Measurements from ENCODE around the gene MGRN1.
A peak's percentile ranks its signal among the peaks of the same experiment; 100 is the strongest.

Gene MGRN1

DNA sequence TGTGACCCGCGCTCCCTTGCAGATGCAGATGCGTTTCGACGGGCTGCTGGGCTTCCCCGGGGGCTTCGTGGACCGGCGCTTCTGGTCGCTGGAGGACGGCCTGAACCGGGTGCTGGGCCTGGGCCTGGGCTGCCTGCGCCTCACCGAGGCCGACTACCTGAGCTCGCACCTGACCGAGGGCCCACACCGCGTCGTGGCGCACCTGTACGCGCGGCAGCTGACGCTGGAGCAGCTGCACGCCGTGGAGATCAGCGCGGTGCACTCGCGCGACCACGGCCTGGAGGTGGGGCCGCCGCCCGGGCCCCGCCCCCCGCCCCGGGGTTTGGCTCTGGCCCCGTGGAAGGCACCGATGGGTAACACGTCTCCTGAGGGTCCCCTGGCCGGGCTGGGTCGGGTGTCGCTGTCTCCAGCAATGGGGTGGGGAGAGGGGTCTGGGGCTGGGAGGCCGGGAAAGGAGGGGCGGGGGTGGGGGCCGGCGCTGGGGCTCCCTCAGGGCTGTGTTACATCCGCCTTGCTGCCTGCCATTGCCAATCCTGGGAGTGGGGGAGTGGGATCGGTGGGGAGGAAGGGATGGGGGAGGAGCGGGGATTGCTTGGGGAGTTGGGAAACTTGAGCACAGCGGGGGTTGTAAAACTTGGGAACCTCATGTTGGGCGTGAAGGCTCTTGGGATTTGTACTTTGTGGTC, 69.5 kb downstream of the MGRN1 start:
- TF ChIP-seq, protein P1, sequence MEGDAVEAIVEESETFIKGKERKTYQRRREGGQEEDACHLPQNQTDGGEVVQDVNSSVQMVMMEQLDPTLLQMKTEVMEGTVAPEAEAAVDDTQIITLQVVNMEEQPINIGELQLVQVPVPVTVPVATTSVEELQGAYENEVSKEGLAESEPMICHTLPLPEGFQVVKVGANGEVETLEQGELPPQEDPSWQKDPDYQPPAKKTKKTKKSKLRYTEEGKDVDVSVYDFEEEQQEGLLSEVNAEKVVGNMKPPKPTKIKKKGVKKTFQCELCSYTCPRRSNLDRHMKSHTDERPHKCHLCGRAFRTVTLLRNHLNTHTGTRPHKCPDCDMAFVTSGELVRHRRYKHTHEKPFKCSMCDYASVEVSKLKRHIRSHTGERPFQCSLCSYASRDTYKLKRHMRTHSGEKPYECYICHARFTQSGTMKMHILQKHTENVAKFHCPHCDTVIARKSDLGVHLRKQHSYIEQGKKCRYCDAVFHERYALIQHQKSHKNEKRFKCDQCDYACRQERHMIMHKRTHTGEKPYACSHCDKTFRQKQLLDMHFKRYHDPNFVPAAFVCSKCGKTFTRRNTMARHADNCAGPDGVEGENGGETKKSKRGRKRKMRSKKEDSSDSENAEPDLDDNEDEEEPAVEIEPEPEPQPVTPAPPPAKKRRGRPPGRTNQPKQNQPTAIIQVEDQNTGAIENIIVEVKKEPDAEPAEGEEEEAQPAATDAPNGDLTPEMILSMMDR (IDR thresholded peaks at IDR 0.05; ENCODE audit: low read depth, low read length): no peak
- peak overlapping the region; percentile 80 for H3K4me3 ChIP-seq (ENCODE audit: low read depth, low read length)

DNA sequence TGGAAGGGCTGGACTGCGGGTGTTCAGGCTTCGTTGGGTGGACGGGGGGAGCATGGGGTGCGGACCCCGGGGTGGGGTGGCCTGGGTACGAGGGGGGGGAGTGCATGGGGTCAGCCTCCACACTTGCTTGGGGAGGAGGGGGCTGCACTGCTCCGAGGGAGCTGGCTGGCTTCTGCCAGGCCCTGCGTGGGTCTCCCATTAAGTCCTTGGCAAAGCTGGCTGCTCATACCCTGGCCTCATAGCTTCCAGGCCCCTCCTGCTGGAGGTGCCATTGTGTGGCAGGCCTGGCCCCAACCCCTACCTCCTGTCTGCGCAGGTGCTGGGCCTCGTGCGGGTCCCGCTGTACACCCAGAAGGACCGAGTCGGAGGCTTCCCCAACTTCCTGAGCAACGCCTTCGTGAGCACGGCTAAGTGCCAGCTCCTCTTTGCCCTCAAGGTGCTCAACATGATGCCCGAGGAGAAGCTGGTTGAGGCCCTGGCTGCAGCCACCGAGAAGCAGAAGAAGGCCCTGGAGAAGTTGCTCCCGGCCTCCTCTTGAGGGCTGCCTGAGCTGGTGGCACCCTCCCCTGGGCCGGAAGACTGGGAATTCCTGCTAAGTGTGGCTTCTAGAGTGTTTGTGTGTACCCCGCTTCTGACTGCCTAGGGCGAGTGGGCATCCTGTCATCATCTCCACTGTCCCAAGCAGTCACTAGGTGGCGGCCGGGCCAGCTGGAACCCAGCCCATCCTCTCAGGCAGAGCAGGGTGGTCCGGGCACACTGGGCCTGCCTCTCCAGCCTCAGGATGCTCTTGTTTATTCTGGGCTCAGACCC, 70.2 kb downstream of the MGRN1 start:
- TF ChIP-seq, protein P1 (IDR thresholded peaks at IDR 0.05; ENCODE audit: low read depth, low read length): no peak
- H3K4me3 ChIP-seq (ENCODE audit: low read depth, low read length): peak overlapping the region; percentile 80

DNA sequence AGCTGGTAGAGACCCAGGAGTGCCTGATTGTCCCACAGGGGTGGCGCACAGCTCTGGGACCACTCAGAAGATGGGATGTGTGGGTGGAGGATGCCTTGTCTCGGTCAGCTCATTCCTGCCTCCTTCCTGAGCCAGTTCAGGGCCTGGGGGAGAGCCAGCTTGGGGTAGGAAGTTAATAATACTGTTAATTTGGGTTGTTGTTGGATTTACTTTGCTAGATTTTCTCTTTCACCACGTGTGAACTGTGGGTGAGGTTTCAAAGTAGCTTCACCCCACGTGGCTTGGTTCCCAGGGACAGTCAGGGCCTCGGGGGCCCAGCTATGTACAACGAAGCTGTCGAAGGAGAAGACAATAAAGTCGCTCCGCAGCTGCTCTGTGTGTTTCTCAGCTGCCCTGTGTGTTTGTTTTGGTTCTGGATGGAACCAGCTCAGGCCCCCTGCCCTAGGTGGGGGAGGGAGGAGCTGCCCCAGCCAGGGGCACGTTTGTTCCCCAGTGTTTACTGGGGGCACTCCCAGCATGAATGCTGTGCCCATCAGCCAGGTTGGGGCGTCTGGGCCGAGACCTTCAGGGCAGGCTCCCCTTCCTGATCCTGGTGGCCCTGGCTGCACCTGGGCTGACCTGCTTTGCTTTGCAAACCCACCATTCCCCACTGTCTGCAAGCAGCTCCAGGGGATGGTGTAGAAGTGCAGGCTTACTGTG, 71.0 kb downstream of the MGRN1 start:
- TF ChIP-seq, protein P1 (IDR thresholded peaks at IDR 0.05; ENCODE audit: low read depth, low read length): no peak

DNA sequence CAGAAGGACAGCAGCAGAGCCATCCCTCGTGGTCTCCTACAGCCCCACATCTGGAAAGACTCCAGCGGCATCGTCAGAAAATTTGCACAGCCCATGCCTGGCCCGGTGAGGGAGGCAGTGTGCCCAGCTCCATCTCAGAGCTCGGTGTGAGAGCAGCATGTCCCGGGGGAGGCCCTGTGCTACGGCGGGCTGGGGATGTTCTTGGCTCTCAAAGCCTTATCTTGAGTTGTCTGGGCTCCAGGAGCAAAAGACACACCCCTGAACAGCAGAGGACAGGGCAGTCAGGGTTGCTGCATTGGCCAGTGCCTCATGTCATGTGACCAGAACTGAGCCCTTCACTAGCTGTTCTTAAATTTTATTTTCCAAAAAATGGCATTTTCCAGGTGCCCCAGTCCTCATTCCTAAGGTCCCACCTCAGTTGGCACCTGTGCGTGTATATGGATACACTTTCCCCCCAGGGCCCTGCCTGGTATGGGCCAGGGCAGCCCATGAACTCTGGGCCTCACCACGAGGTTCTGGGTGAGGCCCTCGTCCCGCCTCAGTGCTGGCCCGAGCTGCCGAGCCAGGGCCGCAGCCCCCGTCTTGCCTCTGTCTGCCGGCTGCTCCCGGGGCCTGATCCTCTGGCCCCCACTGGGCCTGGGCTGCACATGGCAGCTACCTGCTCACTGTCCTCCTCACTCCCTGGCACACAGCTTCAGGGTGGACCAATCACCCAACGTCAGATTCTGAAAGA, 71.7 kb downstream of the MGRN1 start:
- no peak overlapping the region for H3K4me3 ChIP-seq (ENCODE audit: low read depth, low read length)
- TF ChIP-seq, protein P1 (IDR thresholded peaks at IDR 0.05; ENCODE audit: low read depth, low read length): no peak

More for the DNA sequence above, 71.0 kb downstream of the MGRN1 start:
- H3K4me3 ChIP-seq (ENCODE audit: low read depth, low read length): no peak overlapping the region

DNA sequence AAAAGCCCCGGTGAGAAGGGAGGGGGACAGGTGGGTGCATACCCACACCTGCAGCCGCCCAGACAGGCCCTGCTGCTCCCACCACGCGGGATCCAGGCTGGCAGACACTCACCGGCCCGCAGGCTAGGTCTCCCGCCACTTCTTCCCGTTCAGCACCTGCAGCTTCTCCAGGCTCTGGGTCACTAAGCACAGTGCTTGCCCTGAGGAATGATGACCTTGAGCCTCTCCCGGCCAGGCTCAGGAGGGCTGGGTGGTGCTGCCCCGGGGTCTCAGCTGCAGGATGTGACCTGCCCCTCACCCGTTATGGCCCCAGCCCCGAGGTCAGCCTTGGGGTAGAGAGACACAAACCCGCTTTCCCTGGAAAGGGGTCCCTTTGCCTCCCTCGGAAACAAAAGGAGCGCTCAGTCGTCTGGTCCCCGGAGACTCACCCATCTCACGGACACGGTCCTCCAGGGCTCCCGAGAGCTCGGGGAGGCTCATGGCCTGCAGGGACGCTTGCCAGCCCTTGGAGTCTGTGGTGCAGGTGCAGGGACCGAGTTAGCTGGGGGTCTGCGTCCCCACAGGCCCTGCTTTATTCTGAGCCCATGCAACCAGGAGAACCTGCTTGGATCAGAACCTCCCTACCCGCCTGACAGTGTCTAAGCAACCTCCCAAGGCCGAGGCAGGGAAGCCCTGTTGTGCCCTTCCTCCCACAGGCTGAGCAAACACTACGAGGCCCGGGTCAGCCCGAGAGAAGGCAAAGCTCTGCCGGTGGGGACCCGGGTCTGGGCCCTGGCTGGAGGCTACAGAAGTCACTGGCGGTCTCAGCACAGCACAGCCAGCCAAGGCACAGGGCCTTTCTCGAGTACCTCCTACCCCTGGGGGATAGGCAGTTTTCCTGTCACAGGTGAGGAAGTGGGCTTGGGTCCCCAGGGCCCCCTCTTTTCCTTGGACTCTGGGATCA, 72.5 kb downstream of the MGRN1 start:
- TF ChIP-seq, protein P1 (IDR thresholded peaks at IDR 0.05; ENCODE audit: low read depth, low read length): no peak
- H3K4me3 ChIP-seq (ENCODE audit: low read depth, low read length): no peak overlapping the region

DNA sequence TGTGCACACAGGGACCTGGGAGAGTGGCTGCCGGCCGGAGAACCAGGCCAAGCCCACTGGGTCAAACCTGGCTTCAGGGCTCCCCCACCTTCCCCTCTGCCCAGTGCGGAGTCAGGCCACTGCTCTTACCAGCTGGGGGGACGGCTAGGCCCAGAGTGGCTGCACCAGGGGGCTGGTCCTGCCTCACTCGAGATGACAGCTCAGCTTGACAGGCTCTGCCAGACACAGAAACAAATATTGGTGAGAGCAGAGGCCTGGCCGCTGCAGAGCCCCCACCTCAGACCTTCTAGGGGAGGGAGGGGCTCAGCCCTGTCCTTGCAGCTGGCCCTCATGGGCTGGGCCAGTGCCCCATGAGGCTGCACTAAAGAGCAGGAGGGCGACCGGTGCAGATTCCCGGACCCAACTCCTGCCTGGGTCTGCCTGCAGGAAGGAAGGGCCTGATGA, 73.2 kb downstream of the MGRN1 start:
- no peak overlapping the region for H3K4me3 ChIP-seq (ENCODE audit: low read depth, low read length)
- TF ChIP-seq, protein P1 (IDR thresholded peaks at IDR 0.05; ENCODE audit: low read depth, low read length): no peak
